K562 (cell line): ENCODE results near the gene FBXO46. TPM values are rescaled to one million over a fixed set of nuclear protein-coding genes. Genes with fewer than 3 reads are reported as not detected.
A peak's percentile ranks its signal among the peaks of the same experiment; 100 is the strongest.

Source experiments
- ATAC-seq: fragments of 200-7000 bp; cut with Tn5 transposase; 3 replicates; pipeline ENCODE4 v1.9.1; 2020; ENCODE audit warnings: moderate library complexity
- BruUV-seq: library from RNA; stranded (reverse); fragments of 400-500 nt; replicated peaks from 2 replicates; lab custom pipeline; 2021; lab: Mats Ljungman, UMichigan
- CTCF ChIA-PET: fragments of 300-600 bp; formaldehyde crosslinking; extraction: SDS; loops from one replicate; lab custom pipeline; 2021; ENCODE audit warnings: low intra/inter-chr PET ratio; lab: Yijun Ruan, JAX
- POLR2A ChIA-PET: fragments of 300-600, 350-650 bp; sonication (Branson Sonifier 250); formaldehyde crosslinking; extraction: SDS; loops from one replicate; lab custom pipeline; 2021; ENCODE audit warnings: antibody characterized with exemption, inconsistent platforms; lab: Yijun Ruan, JAX
- DNase-seq, 4 experiments: peaks; one replicate each; pipeline versions ENCODE4 v3.0.0 to v3.0.0-alpha.2; 2011 to 2018; ENCODE audit warnings: low spot score in 3 of 4, mixed read lengths in 3 of 4; ENCODE audit errors: extremely low read depth in 1 of 4
- FAIRE-seq: peaks from 2 replicates; lab custom pipeline; 2011; peaks lifted over from hg19 to GRCh38; lab: Jason Lieb, UNC
- H2AFZ ChIP-seq: 2 replicates; pipeline ENCODE4 v1.6.0; 2011; ENCODE audit warnings: low read depth, low read length, control low read depth, inconsistent platforms
- H3K27ac ChIP-seq: fragments of 200-600 bp; 3 replicates; pipeline ENCODE4 v1.8.0; 2011; ENCODE audit warnings: low read depth, mild to moderate bottlenecking, control low read depth, inconsistent platforms, low read length, moderate library complexity, mixed read lengths; ENCODE audit errors: extremely low read depth
- H3K27me3 ChIP-seq, 2 experiments: fragments of 300-600 bp in 1 of 2; 2 replicates in 1 of 2; 3 replicates in 1 of 2; pipeline versions ENCODE4 v1.6.0 to v1.8.0; 2011; ENCODE audit warnings: inconsistent platforms in 2 of 2, low read length in 2 of 2, mild to moderate bottlenecking in 1 of 2, mixed read lengths in 1 of 2, moderate library complexity in 1 of 2; ENCODE audit not compliant: control insufficient read depth in 2 of 2, insufficient read depth in 2 of 2
- H3K36me3 ChIP-seq: fragments of 300-600 bp; 3 replicates; pipeline ENCODE4 v1.8.0; 2011; ENCODE audit warnings: mild to moderate bottlenecking, low read length, inconsistent platforms; ENCODE audit not compliant: control insufficient read depth, insufficient read depth
- H3K4me1 ChIP-seq, 2 experiments: fragments of 200-600 bp in 1 of 2; replicated peaks in 1 of 2; 2 replicates in 1 of 2; 3 replicates in 1 of 2; pipeline versions ENCODE4 v1.5.1 to v1.8.0; 2011; ENCODE audit warnings: inconsistent platforms in 2 of 2, low read length in 2 of 2, mild to moderate bottlenecking in 1 of 2, mixed read lengths in 1 of 2, moderate library complexity in 1 of 2; ENCODE audit not compliant: control insufficient read depth in 2 of 2, insufficient read depth in 2 of 2
- H3K4me2 ChIP-seq: 2 replicates; pipeline ENCODE4 v1.6.1; 2011; ENCODE audit warnings: low read length, control low read depth, inconsistent platforms, mixed read lengths; ENCODE audit not compliant: insufficient read depth
- H3K4me3 ChIP-seq: fragments of 200-600 bp; sonication (generic), shearing (Covaris generic); 2 replicates; pipeline ENCODE4 v1.5.1; 2016; ENCODE audit warnings: control low read depth, inconsistent platforms
- H3K79me2 ChIP-seq: fragments of 200-600 bp; 3 replicates; pipeline ENCODE4 v1.8.0; 2011; ENCODE audit warnings: low read length, inconsistent platforms; ENCODE audit not compliant: control insufficient read depth, insufficient read depth
- H3K9ac ChIP-seq, 2 experiments: 2 replicates each; pipeline versions ENCODE4 v1.6.0 to v1.6.1; 2011; ENCODE audit warnings: low read depth in 2 of 2, low read length in 2 of 2, control low read depth in 1 of 2, inconsistent platforms in 1 of 2, mild to moderate bottlenecking in 1 of 2, mixed read lengths in 1 of 2; ENCODE audit not compliant: insufficient read depth in 1 of 2
- H3K9me1 ChIP-seq: one replicate; pipeline ENCODE4 v1.6.0; 2011; ENCODE audit warnings: inconsistent platforms, mild to moderate bottlenecking, low read length, moderate library complexity; ENCODE audit not compliant: control insufficient read depth, insufficient read depth
- H3K9me3 ChIP-seq: replicated peaks from 2 replicates; pipeline ENCODE4 v1.5.1; 2011; ENCODE audit warnings: low read depth, low read length, inconsistent platforms; ENCODE audit not compliant: control insufficient read depth, insufficient read depth
- H4K20me1 ChIP-seq: replicated peaks from 2 replicates; pipeline ENCODE4 v1.6.1; 2011; ENCODE audit warnings: low read length, inconsistent platforms, mixed read lengths; ENCODE audit not compliant: control insufficient read depth, insufficient read depth
- BHLHE40 ChIP-seq: IDR thresholded peaks from 2 replicates; pipeline ENCODE4 v1.6.1; 2011; ENCODE audit warnings: low read length, improper control_type of control experiment
- EZH2 ChIP-seq: IDR thresholded peaks from 2 replicates; pipeline ENCODE4 v1.6.1; 2012; ENCODE audit warnings: low read depth, mild to moderate bottlenecking, inconsistent platforms, low read length, borderline replicate concordance
- HNRNPL ChIP-seq: fragments of 200-400 bp; formaldehyde crosslinking; IDR thresholded peaks from 2 replicates; pipeline ENCODE4 v1.6.1; 2017; ENCODE audit warnings: low read depth, mild to moderate bottlenecking, low read length
- JUNB ChIP-seq: fragments of 450-650 bp; formaldehyde crosslinking; conservative IDR thresholded peaks from 2 replicates; pipeline ENCODE4 v1.4.0; 2020; ENCODE audit warnings: mild to moderate bottlenecking
- KDM1A ChIP-seq, 2 experiments: fragments of 450-650 bp; IDR thresholded peaks; 2 replicates each; pipeline ENCODE4 v1.6.1; 2016; ENCODE audit warnings: mild to moderate bottlenecking in 2 of 2
- LCOR ChIP-seq: sonication (generic); formaldehyde crosslinking; IDR thresholded peaks from 2 replicates; pipeline ENCODE4 v1.8.0; 2022; ENCODE audit warnings: mild to moderate bottlenecking, missing genetic modification reagents
- MYBL2 ChIP-seq, 2 experiments: fragments of 450-650 bp in 1 of 2; sonication (generic) in 1 of 2; formaldehyde crosslinking in 1 of 2; IDR thresholded peaks; 2 replicates each; pipeline versions ENCODE4 v1.6.1 to v1.8.1; 2017 to 2022; ENCODE audit warnings: borderline replicate concordance in 1 of 2, inconsistent platforms in 1 of 2, low read depth in 1 of 2, mild to moderate bottlenecking in 1 of 2, missing genetic modification reagents in 1 of 2, moderate library complexity in 1 of 2
- POLR2G ChIP-seq: fragments of 200-400 bp; formaldehyde crosslinking; IDR thresholded peaks from 2 replicates; pipeline ENCODE4 v1.6.1; 2017; ENCODE audit warnings: low read depth, mild to moderate bottlenecking, antibody characterized with exemption, low read length, moderate library complexity
- RBM17 ChIP-seq: fragments of 200-400 bp; formaldehyde crosslinking; IDR thresholded peaks from 2 replicates; pipeline ENCODE4 v1.6.1; 2017; ENCODE audit warnings: low read depth, mild to moderate bottlenecking, low read length, borderline replicate concordance
- RBM25 ChIP-seq: fragments of 200-400 bp; formaldehyde crosslinking; IDR thresholded peaks from 2 replicates; pipeline ENCODE4 v1.6.1; 2018; ENCODE audit warnings: low read length, low read depth, moderate library complexity; ENCODE audit not compliant: severe bottlenecking
- SMARCE1 ChIP-seq: fragments of 450-650 bp; IDR thresholded peaks from 2 replicates; pipeline ENCODE4 v1.7.1; 2016; ENCODE audit warnings: mild to moderate bottlenecking
- SUPT5H ChIP-seq: fragments of 450-650 bp; IDR thresholded peaks from 2 replicates; pipeline ENCODE4 v1.6.1; 2016
- ZNF212 ChIP-seq: fragments of 450-650 bp; formaldehyde crosslinking; IDR thresholded peaks from 2 replicates; pipeline ENCODE4 v1.4.0; 2020; ENCODE audit warnings: mild to moderate bottlenecking
- ZNF507 ChIP-seq: conservative IDR thresholded peaks from 2 replicates; pipeline ENCODE4 v1.6.1; 2017; ENCODE audit warnings: missing genetic modification characterization, missing compliant biosample characterization
- ZNF668 ChIP-seq: fragments of 250-450 bp; sonication (Bioruptor Pico); IDR thresholded peaks from 2 replicates; pipeline ENCODE4 v1.8.0; 2022; ENCODE audit warnings: mild to moderate bottlenecking, inconsistent platforms
- ZNF785 ChIP-seq: fragments of 250-450 bp; sonication (Bioruptor Pico); IDR thresholded peaks from 2 replicates; pipeline ENCODE4 v1.4.0; 2020; ENCODE audit warnings: mild to moderate bottlenecking
- WGBS: fragments of 100-300 bp; shearing (Covaris generic); methylation state at CpG from one replicate; pipeline ENCODE4 v1.1.6; 2016; ENCODE audit warnings: low coverage, mixed read lengths; ENCODE audit not compliant: insufficient coverage; ENCODE audit errors: missing lambda C conversion rate; 5-methylcytosine and 5-hydroxymethylcytosine counted together
- in situ Hi-C: fragments of 300-500 bp; cut with MboI; formaldehyde crosslinking; loops from 4 replicates; pipeline ENCODE4 v1.15.0; 2018; ENCODE audit warnings: inconsistent platforms, mixed read lengths
- intact Hi-C: fragments of 100-400 bp; cut with micrococcal nuclease; formaldehyde crosslinking; loops from 2 replicates; pipeline ENCODE4 v1.14.2; 2022
- polyA plus RNA-seq, 8 experiments: library from polyadenylated mRNA; depleted of rRNA in 4 of 8; stranded (reverse) in 5 of 8; unstranded in 3 of 8; fragments of >200 nt; fragmentation: Nextera tagmentation in 2 of 8; fragmentation: Illumina TruSeq in 1 of 8; extraction: Ambion mirVana in 2 of 8; extraction: Trizol in 1 of 8; gene quantifications; 2 replicates each; pipeline versions ENCODE4 v1.2.1 to v1.2.3, GENCODE V29; 2011 to 2014; ENCODE audit warnings: inconsistent platforms in 1 of 8, missing spikeins in 1 of 8
- total RNA-seq, 7 experiments: library from RNA; depleted of rRNA in 6 of 7; stranded (reverse); fragments of >200 nt in 6 of 7; fragmentation: Illumina TruSeq in 2 of 7; extraction: Trizol in 2 of 7; gene quantifications; 2 replicates each; pipeline versions ENCODE4 v1.2.1 to v1.2.3, GENCODE V29; 2011 to 2021; ENCODE audit warnings: low replicate concordance in 1 of 7

FBXO46 gene
- total and polyA plus RNA-seq, 9 of the 15 experiments (the other 6 are each of a cell fraction or from before 2014, with no cell fraction given): 1.5 to 36.1 (median 7.3) TPM

DNA sequence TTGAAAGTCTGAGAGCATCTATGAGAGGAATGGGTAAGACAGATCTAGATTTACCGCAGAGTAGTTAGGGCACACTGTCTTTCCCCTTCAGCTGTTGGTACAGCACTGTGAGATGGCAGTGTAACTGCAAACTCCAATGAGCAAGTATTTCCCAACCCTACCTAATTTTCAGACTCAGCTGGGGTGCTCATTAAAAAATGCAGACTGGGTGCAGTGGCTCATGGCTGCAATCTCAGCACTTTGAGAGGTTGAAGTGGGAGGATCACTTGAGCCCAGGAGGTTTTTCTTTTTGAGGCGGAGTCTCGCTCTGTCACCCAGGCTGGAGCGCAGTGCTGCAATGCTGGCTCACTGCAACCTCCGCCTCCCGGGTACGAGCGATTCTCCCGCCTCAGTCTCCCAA is 25.6 kb downstream of the FBXO46 start:
- Histone ChIP-seq H4K20me1 (no peaks in the 10 kb centered on the region), H3K79me2 (no peaks in the 10 kb centered on the region), H3K27ac (no peak overlapping the region), H3K9me3 (no peaks in the 10 kb centered on the region), H3K9me1 (no peaks in the 10 kb centered on the region), H2AFZ (no peak overlapping the region), H3K36me3 (peaks cover 31% of the 10 kb centered on the region; the same call in 1 of the 3 replicates), H3K4me2 (no peak overlapping the region), H3K4me1 (no peaks in the 10 kb centered on the region; a peak in 1 of 5 replicates), H3K27me3 (no peaks in the 10 kb centered on the region), H3K4me3 (no peak overlapping the region), H3K9ac (no peak overlapping the region)
- in situ Hi-C loops (no loop called here), intact Hi-C loops (no loop called here)
- ChIA-PET POLR2A (interaction anchor here (1.2 to 6.0 kb wide), 3 partner anchors 10 to 22 kb away, joined by 3 to 46 read pairs (median 16); partner anchors contain the start of genes QPCTL and SNRPD2), CTCF (no interaction called here)
- peak; percentile 37; the same call in 2 of the 3 replicates for ATAC-seq
- BruUV-seq: no TSS peak
- no peak for FAIRE-seq
- TF ChIP-seq KDM1A (IDR thresholded peaks at IDR 0.05) (0 out of 4 replicates have a peak, but pooled peaks of 1 of the 2 experiments have one; percentile 8), POLR2G (peak; percentile 42; the same call in 1 of the 2 replicates), SMARCE1 (no peak), ZNF212 (no peak), SUPT5H (peak; percentile 3; the same call in 1 of the 2 replicates), ZNF507 (tag) (no peak)
- no peak for DNase-seq
- WGBS: 66% methylated on average over 9 of the region's 9 CpGs

DNA sequence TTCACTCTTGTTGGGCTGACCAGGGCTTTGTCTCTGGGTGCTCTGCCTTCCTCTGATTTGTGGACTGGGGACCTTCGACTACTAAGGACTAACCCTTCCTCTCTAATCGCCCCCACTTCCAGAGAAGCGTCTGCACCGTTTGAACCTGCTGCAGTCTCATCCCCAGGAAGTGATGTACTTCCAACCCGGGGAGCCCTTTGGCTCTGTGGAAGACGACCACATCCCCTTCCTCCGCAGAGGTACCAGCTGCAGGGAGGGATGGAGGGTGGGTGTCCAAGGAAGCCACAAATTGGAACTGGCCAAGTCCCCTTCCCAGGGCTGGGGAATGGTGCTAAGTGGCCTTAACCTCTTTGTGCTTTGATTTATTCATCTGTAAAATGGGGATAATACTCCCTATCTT is 29.0 kb downstream of the FBXO46 start:
- H4K20me1 ChIP-seq: no peaks in the 10 kb centered on the region
- H3K9ac ChIP-seq: no peak overlapping the region
- no peak overlapping the region for H3K4me2 ChIP-seq
- in situ Hi-C loops: no loop called here
- peaks cover 0 to 4% of the 10 kb centered on the region in 2 experiments; a peak in 2 of 5 replicates for H3K4me1 ChIP-seq
- no peak for FAIRE-seq
- CTCF ChIA-PET: no interaction called here
- no peaks in the 10 kb centered on the region for H3K27me3 ChIP-seq
- WGBS: 70% methylated on average over 5 of the region's 7 CpGs
- no peaks in the 10 kb centered on the region; the same call in 2 of the 3 replicates for H3K79me2 ChIP-seq
- no peak for DNase-seq
- no peaks in the 10 kb centered on the region for H3K9me1 ChIP-seq
- intact Hi-C loops: no loop called here
- H3K9me3 ChIP-seq: no peaks in the 10 kb centered on the region
- H3K36me3 ChIP-seq: peaks cover 41% of the 10 kb centered on the region; the same call in 2 of the 3 replicates
- no peak overlapping the region for H3K27ac ChIP-seq
- no peak overlapping the region for H2AFZ ChIP-seq
- H3K4me3 ChIP-seq: no peak overlapping the region
- POLR2A ChIA-PET: interaction anchor here (1.0 to 6.0 kb wide), 5 partner anchors 10 to 23 kb away, joined by 3 to 46 read pairs (median 5); partner anchors contain the start of gene SNRPD2
- no TSS peak for BruUV-seq
- no peak for ATAC-seq
- TF ChIP-seq ZNF668 (no peak), JUNB (CRISPR knock-in tag) (no peak), MYBL2 (IDR thresholded peaks at IDR 0.05; ENCODE audit: low read depth) (no peak), MYBL2 (CRISPR knock-in tag; IDR thresholded peaks at IDR 0.05; ENCODE audit: borderline replicate concordance) (no peak), HNRNPL (no peak), SMARCE1 (no peak), RBM25 (no peak), BHLHE40 (no peak), EZH2 (no peak), LCOR (CRISPR knock-in tag) (no peak), RBM17 (no peak), ZNF785 (CRISPR knock-in tag) (no peak)
